K562 (cell line): ENCODE measurements around the gene DCTN2. TPM values are rescaled to one million over a fixed set of nuclear protein-coding genes. Genes with fewer than 3 reads are reported as not detected.

ENCODE experiments used
- BRCA1 ChIP-seq, 2 experiments: fragments of 450-650 bp in 1 of 2; sonication (generic) in 1 of 2; formaldehyde crosslinking in 1 of 2; IDR thresholded peaks; 2 replicates each; pipeline versions ENCODE4 v1.5.0 to v1.6.1; 2017 to 2020; ENCODE audit warnings: mild to moderate bottlenecking in 1 of 2, missing genetic modification reagents in 1 of 2
- EGR1 ChIP-seq: fragments of 450-650 bp; conservative IDR thresholded peaks from 2 replicates; pipeline ENCODE4 v1.6.1; 2017; ENCODE audit warnings: mild to moderate bottlenecking
- FOXK1 ChIP-seq: sonication (generic); formaldehyde crosslinking; IDR thresholded peaks from 2 replicates; pipeline ENCODE4 v1.8.0; 2022; ENCODE audit warnings: missing genetic modification reagents, mild to moderate bottlenecking, borderline replicate concordance
- MIER1 ChIP-seq: fragments of 450-650 bp; IDR thresholded peaks from 2 replicates; pipeline ENCODE4 v1.6.1; 2016; ENCODE audit warnings: antibody characterized with exemption, mild to moderate bottlenecking, low read depth
- NR2F6 ChIP-seq: fragments of 450-650 bp; formaldehyde crosslinking; IDR thresholded peaks from 2 replicates; pipeline ENCODE4 v1.4.0; 2020; ENCODE audit warnings: mild to moderate bottlenecking
- RBFOX2 ChIP-seq: fragments of 200-400 bp; formaldehyde crosslinking; IDR thresholded peaks from 2 replicates; pipeline ENCODE4 v1.6.1; 2017; ENCODE audit warnings: low read depth, mild to moderate bottlenecking, low read length, moderate library complexity
- TCF15 ChIP-seq: fragments of 250-450 bp; sonication (Bioruptor Pico); IDR thresholded peaks from 2 replicates; pipeline ENCODE4 v1.8.0; 2022; ENCODE audit warnings: moderate library complexity, mild to moderate bottlenecking, inconsistent platforms
- WHSC1 ChIP-seq: IDR thresholded peaks from one replicate; pipeline ENCODE4 v1.6.1; 2012; ENCODE audit warnings: low read length, control low read depth, inconsistent platforms
- ZBTB17 ChIP-seq: fragments of 450-650 bp; formaldehyde crosslinking; IDR thresholded peaks from 2 replicates; pipeline ENCODE4 v1.4.0; 2020; ENCODE audit warnings: mild to moderate bottlenecking
- ZNF184 ChIP-seq: sonication (generic); formaldehyde crosslinking; IDR thresholded peaks from 2 replicates; pipeline ENCODE4 v1.5.0; 2020; ENCODE audit warnings: missing genetic modification reagents
- ZNF23 ChIP-seq: fragments of 250-450 bp; sonication (Bioruptor Pico); IDR thresholded peaks from 2 replicates; pipeline ENCODE4 v1.4.0; 2020; ENCODE audit warnings: mild to moderate bottlenecking
- polyA plus RNA-seq, 8 experiments: library from polyadenylated mRNA; depleted of rRNA in 4 of 8; stranded (reverse) in 5 of 8; unstranded in 3 of 8; fragments of >200 nt; fragmentation: Nextera tagmentation in 2 of 8; fragmentation: Illumina TruSeq in 1 of 8; extraction: Ambion mirVana in 2 of 8; extraction: Trizol in 1 of 8; gene quantifications; 2 replicates each; pipeline versions ENCODE4 v1.2.1 to v1.2.3, GENCODE V29; 2011 to 2014; ENCODE audit warnings: inconsistent platforms in 1 of 8, missing spikeins in 1 of 8
- total RNA-seq, 7 experiments: library from RNA; depleted of rRNA in 6 of 7; stranded (reverse); fragments of >200 nt in 6 of 7; fragmentation: Illumina TruSeq in 2 of 7; extraction: Trizol in 2 of 7; gene quantifications; 2 replicates each; pipeline versions ENCODE4 v1.2.1 to v1.2.3, GENCODE V29; 2011 to 2021; ENCODE audit warnings: low replicate concordance in 1 of 7
- TF ChIP-seq, protein P1 (sequence below): fragments of 250-450 bp; sonication (Bioruptor Pico); IDR thresholded peaks from 2 replicates; pipeline ENCODE4 v1.5.0; 2021
- TF ChIP-seq, protein P2 (sequence below): IDR thresholded peaks from 2 replicates; pipeline ENCODE4 v1.6.1; 2011; ENCODE audit warnings: borderline replicate concordance, low read depth, mild to moderate bottlenecking, moderate library complexity, low read length; ENCODE audit not compliant: insufficient read depth, poor library complexity, severe bottlenecking

DCTN2 gene
- total and polyA plus RNA-seq, 9 of the 15 experiments (the other 6 are each of a cell fraction or from before 2014, with no cell fraction given), result 43.6 to 270 (median 125) TPM

GRCh38 chr12:57519796-57520052 is 27.3 kb downstream of the DCTN2 start (continued):
- TF ChIP-seq, protein P1, sequence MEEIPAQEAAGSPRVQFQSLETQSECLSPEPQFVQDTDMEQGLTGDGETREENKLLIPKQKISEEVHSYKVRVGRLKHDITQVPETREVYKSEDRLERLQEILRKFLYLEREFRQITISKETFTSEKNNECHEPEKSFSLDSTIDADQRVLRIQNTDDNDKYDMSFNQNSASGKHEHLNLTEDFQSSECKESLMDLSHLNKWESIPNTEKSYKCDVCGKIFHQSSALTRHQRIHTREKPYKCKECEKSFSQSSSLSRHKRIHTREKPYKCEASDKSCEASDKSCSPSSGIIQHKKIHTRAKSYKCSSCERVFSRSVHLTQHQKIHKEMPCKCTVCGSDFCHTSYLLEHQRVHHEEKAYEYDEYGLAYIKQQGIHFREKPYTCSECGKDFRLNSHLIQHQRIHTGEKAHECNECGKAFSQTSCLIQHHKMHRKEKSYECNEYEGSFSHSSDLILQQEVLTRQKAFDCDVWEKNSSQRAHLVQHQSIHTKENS, result no peak
- TF ChIP-seq FOXK1 (CRISPR knock-in tag) (no peak; the same call in 1 of the 2 replicates), RBFOX2 (peak; percentile 97), NR2F6 (no peak), MIER1 (no peak), ZBTB17 (no peak), ZNF184 (no peak), WHSC1 (no peak), ZNF23 (no peak), BRCA1 (IDR thresholded peaks at IDR 0.05) (no peak), BRCA1 (CRISPR knock-in tag; IDR thresholded peaks at IDR 0.05) (no peak), TCF15 (CRISPR knock-in tag) (0 out of 2 replicates have a peak, but pooled peaks have one; percentile 21), EGR1 (0 out of 2 replicates have a peak, but pooled peaks have one; percentile 45)
- TF ChIP-seq, protein P2, sequence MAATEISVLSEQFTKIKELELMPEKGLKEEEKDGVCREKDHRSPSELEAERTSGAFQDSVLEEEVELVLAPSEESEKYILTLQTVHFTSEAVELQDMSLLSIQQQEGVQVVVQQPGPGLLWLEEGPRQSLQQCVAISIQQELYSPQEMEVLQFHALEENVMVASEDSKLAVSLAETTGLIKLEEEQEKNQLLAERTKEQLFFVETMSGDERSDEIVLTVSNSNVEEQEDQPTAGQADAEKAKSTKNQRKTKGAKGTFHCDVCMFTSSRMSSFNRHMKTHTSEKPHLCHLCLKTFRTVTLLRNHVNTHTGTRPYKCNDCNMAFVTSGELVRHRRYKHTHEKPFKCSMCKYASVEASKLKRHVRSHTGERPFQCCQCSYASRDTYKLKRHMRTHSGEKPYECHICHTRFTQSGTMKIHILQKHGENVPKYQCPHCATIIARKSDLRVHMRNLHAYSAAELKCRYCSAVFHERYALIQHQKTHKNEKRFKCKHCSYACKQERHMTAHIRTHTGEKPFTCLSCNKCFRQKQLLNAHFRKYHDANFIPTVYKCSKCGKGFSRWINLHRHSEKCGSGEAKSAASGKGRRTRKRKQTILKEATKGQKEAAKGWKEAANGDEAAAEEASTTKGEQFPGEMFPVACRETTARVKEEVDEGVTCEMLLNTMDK, result no peak
